ENCODE data around the gene VSNL1.

GRCh38 chr2:17589406-17590035 is 49.0 kb downstream of the VSNL1 start:
- TF ChIP-seq FOXA1 (IDR thresholded peaks at IDR 0.05) = no peak
- TF ChIP-seq FOXM1 (IDR thresholded peaks at IDR 0.05; ENCODE audit: borderline replicate concordance) = no peak
- TF ChIP-seq HDGF (IDR thresholded peaks at IDR 0.05; ENCODE audit: borderline replicate concordance) = no peak
- TF ChIP-seq CTBP1 (IDR thresholded peaks at IDR 0.05; ENCODE audit: borderline replicate concordance) = no peak
- no peak for TF ChIP-seq LEF1 (IDR thresholded peaks at IDR 0.05; ENCODE audit: borderline replicate concordance)
- TF ChIP-seq L3MBTL2 (conservative IDR thresholded peaks at IDR 0.05) = no peak
- no peak for TF ChIP-seq TARDBP (IDR thresholded peaks at IDR 0.05)
- no peak for TF ChIP-seq PKNOX1 (IDR thresholded peaks at IDR 0.05)
- no peak for TF ChIP-seq ARNT (IDR thresholded peaks at IDR 0.05)
- TF ChIP-seq ELF4 (IDR thresholded peaks at IDR 0.05) = no peak
- no peak for TF ChIP-seq SUZ12 (IDR thresholded peaks at IDR 0.05)
- TF ChIP-seq SP1 (IDR thresholded peaks at IDR 0.05) = no peak
